Endothelial cell of umbilical vein (primary cell): ENCODE measurements around the gene IL4I1. TPM values are rescaled to one million over a fixed set of nuclear protein-coding genes. Genes with fewer than 3 reads are reported as not detected.
A peak's percentile ranks its signal among the peaks of the same experiment; 100 is the strongest.

Experiments used
- BruUV-seq: library from RNA; stranded (reverse); fragments of 400-500 nt; replicated peaks from 2 replicates; lab custom pipeline; 2021; lab: Mats Ljungman, UMichigan
- CTCF ChIA-PET: fragments of 300-600, 350-600 bp; sonication (Branson Sonifier 250); formaldehyde crosslinking; loops from one replicate; lab custom pipeline; 2021; ENCODE audit warnings: antibody characterized with exemption, inconsistent platforms; lab: Charles Lee
- POLR2A ChIA-PET: fragments of 300-600, 350-600 bp; sonication (Branson Sonifier 250); formaldehyde crosslinking; loops from one replicate; lab custom pipeline; 2021; ENCODE audit warnings: antibody characterized with exemption, inconsistent platforms; lab: Charles Lee
- DNase-seq: peaks from one replicate; pipeline ENCODE4 v3.0.0-alpha.2; 2011; ENCODE audit warnings: low read depth, low spot score
- FAIRE-seq: peaks from 2 replicates; lab custom pipeline; 2011; peaks lifted over from hg19 to GRCh38; lab: Jason Lieb, UNC
- H2AFZ ChIP-seq: 2 replicates; pipeline ENCODE4 v1.6.0; 2012; ENCODE audit warnings: low read depth, low read length, control low read depth, inconsistent platforms
- H3K27ac ChIP-seq: 2 replicates; pipeline ENCODE4 v1.5.1; 2011; ENCODE audit warnings: low read depth, mild to moderate bottlenecking, control low read depth, low read length, moderate library complexity; ENCODE audit not compliant: insufficient read depth
- H3K27me3 ChIP-seq, 2 experiments: 2 replicates each; pipeline versions ENCODE4 v1.6.0 to v1.6.1; 2011; ENCODE audit warnings: low read length in 2 of 2, mixed read lengths in 1 of 2; ENCODE audit not compliant: control insufficient read depth in 2 of 2, insufficient read depth in 2 of 2
- H3K36me3 ChIP-seq, 2 experiments: 2 replicates in 1 of 2; 3 replicates in 1 of 2; pipeline ENCODE4 v1.5.1; 2011; ENCODE audit warnings: low read length in 2 of 2, mild to moderate bottlenecking in 1 of 2, moderate library complexity in 1 of 2; ENCODE audit not compliant: control insufficient read depth in 2 of 2, insufficient read depth in 2 of 2; ENCODE audit errors: extremely low read depth in 1 of 2
- H3K4me1 ChIP-seq: 3 replicates; pipeline ENCODE4 v1.5.1; 2011; ENCODE audit warnings: mild to moderate bottlenecking, low read length; ENCODE audit not compliant: control insufficient read depth, insufficient read depth; ENCODE audit errors: extremely low read depth
- H3K4me2 ChIP-seq: 2 replicates; pipeline ENCODE4 v1.6.1; 2011; ENCODE audit warnings: low read length, control low read depth, mixed read lengths; ENCODE audit not compliant: insufficient read depth
- H3K4me3 ChIP-seq, 3 experiments: fragments of 200-600 bp in 1 of 3; sonication (generic), shearing (Covaris generic) in 1 of 3; replicated peaks in 1 of 3; 2 replicates each; pipeline ENCODE4 v1.5.1; 2011 to 2016; ENCODE audit warnings: control low read depth in 3 of 3, low read length in 3 of 3, mild to moderate bottlenecking in 2 of 3, inconsistent platforms in 1 of 3, low read depth in 1 of 3, moderate library complexity in 1 of 3; ENCODE audit not compliant: insufficient read depth in 1 of 3
- H3K79me2 ChIP-seq: 2 replicates; pipeline ENCODE4 v1.6.0; 2012; ENCODE audit warnings: low read length, inconsistent platforms; ENCODE audit not compliant: control insufficient read depth, insufficient read depth
- H3K9ac ChIP-seq: replicated peaks from 2 replicates; pipeline ENCODE3; 2011; ENCODE audit warnings: low read length, control low read depth; ENCODE audit not compliant: insufficient read depth; ENCODE audit errors: extremely low read depth
- H3K9me1 ChIP-seq: replicated peaks from 3 replicates; pipeline ENCODE4 v1.6.0; 2011; ENCODE audit warnings: mild to moderate bottlenecking, low read length; ENCODE audit not compliant: control insufficient read depth, insufficient read depth; ENCODE audit errors: extremely low read depth
- H3K9me3 ChIP-seq: replicated peaks from 2 replicates; pipeline ENCODE4 v1.5.1; 2012; ENCODE audit warnings: low read length, inconsistent platforms; ENCODE audit not compliant: control insufficient read depth, insufficient read depth
- H4K20me1 ChIP-seq: replicated peaks from 2 replicates; pipeline ENCODE3; 2011; ENCODE audit warnings: mild to moderate bottlenecking, low read length; ENCODE audit not compliant: control insufficient read depth, insufficient read depth; ENCODE audit errors: extremely low read depth
- CTCF ChIP-seq, 2 donors: IDR thresholded peaks; 1 replicate in 1 of 2; 2 replicates in 1 of 2; pipeline ENCODE4 v1.5.1; 2011; ENCODE audit warnings: low read length in 2 of 2, mild to moderate bottlenecking in 2 of 2, moderate library complexity in 2 of 2, control low read depth in 1 of 2, inconsistent platforms in 1 of 2, low read depth in 1 of 2; ENCODE audit not compliant: insufficient read depth in 1 of 2; ENCODE audit errors: extremely low read depth in 1 of 2
- EZH2 ChIP-seq: IDR thresholded peaks from 2 replicates; pipeline ENCODE4 v1.6.1; 2012; ENCODE audit warnings: borderline replicate concordance, low read depth, mild to moderate bottlenecking, moderate library complexity, low read length, inconsistent platforms; ENCODE audit not compliant: severe bottlenecking
- FOS ChIP-seq: IDR thresholded peaks from 2 replicates; pipeline ENCODE4 v1.6.1; 2011; ENCODE audit warnings: mild to moderate bottlenecking, low read length, moderate library complexity, borderline replicate concordance; ENCODE audit not compliant: insufficient read depth
- GATA2 ChIP-seq: IDR thresholded peaks from 2 replicates; pipeline ENCODE4 v1.7.0; 2011; ENCODE audit warnings: low read depth, mild to moderate bottlenecking, moderate library complexity, mixed read lengths, low read length; ENCODE audit not compliant: insufficient read length, insufficient read depth
- JUN ChIP-seq: IDR thresholded peaks from 2 replicates; pipeline ENCODE4 v1.6.1; 2011; ENCODE audit warnings: borderline replicate concordance, low read depth; ENCODE audit not compliant: insufficient read length, insufficient read depth
- MYC ChIP-seq: IDR thresholded peaks from one replicate; pipeline ENCODE4 v1.6.1; 2011; ENCODE audit warnings: mild to moderate bottlenecking, low read depth, low read length
- POLR2A ChIP-seq: IDR thresholded peaks from 2 replicates; pipeline ENCODE4 v1.6.1; 2012; ENCODE audit warnings: low read depth, mild to moderate bottlenecking, control low read depth, low read length
- POLR2AphosphoS5 ChIP-seq: IDR thresholded peaks from 2 replicates; pipeline ENCODE4 v1.6.1; 2012; ENCODE audit warnings: low read depth, mild to moderate bottlenecking, control low read depth, low read length, moderate library complexity; ENCODE audit not compliant: insufficient read depth
- dilution Hi-C: fragments of 300-500 bp; cut with MboI; formaldehyde crosslinking; loops from one replicate; pipeline ENCODE4 v1.15.0; 2019; ENCODE audit warnings: low sequenced_read_pairs; ENCODE audit not compliant: extremely low pct_ligation_motif_present
- intact Hi-C: fragments of 100-400 bp; cut with micrococcal nuclease; formaldehyde crosslinking; loops from one replicate; pipeline ENCODE4 v1.10.0; 2022
- polyA plus RNA-seq, 4 experiments: library from polyadenylated mRNA; depleted of rRNA in 3 of 4; stranded (reverse) in 3 of 4; unstranded in 1 of 4; fragments of >200 nt; gene quantifications; 2 replicates each; pipeline versions ENCODE4 v1.2.1 to v1.2.3, GENCODE V29; 2011 to 2012; ENCODE audit warnings: missing spikeins in 1 of 4
- total RNA-seq: library from RNA; stranded (reverse); gene quantifications from 2 replicates; pipeline ENCODE4 v1.2.3, GENCODE V29; 2021
- TF ChIP-seq, protein P1 (sequence below): IDR thresholded peaks from 2 replicates; pipeline ENCODE4 v1.6.1; 2011; ENCODE audit not compliant: insufficient read depth, insufficient read length

Gene IL4I1
- total and polyA plus RNA-seq, 2 donors (not counting 3 experiments of a cell fraction or from before 2014, with no cell fraction given), result 5.0 to 5.6 TPM

GRCh38 chr19:49876422-49877019 lies 20.2 kb downstream of the IL4I1 start:
- Histone ChIP-seq H3K9ac (peak overlapping the region; percentile 91), H3K4me1 (peaks cover 14% of the 10 kb centered on the region), H3K9me1 (no peaks in the 10 kb centered on the region), H3K36me3 (peaks cover 3 to 19% of the 10 kb centered on the region in 2 experiments), H3K4me3 (peak overlapping the region; percentile 38 to 81 (median 70)), H3K27ac (peak overlapping the region; percentile 84), H3K4me2 (peak overlapping the region; percentile 81), H3K27me3 (no peaks in the 10 kb centered on the region), H2AFZ (peak overlapping the region; percentile 39), H3K79me2 (peaks cover 18% of the 10 kb centered on the region), H3K9me3 (no peaks in the 10 kb centered on the region), H4K20me1 (no peaks in the 10 kb centered on the region)
- no peak for TF ChIP-seq CTCF (IDR thresholded peaks at IDR 0.05; ENCODE audit: extremely low read depth in 1 of 2, insufficient read depth in 1 of 2, low read depth in 1 of 2, low read length in 2 of 2)
- peak; percentile 22 for TF ChIP-seq POLR2AphosphoS5
- no peak for TF ChIP-seq FOS
- TF ChIP-seq MYC, result peak; percentile 56
- TF ChIP-seq, protein P1, sequence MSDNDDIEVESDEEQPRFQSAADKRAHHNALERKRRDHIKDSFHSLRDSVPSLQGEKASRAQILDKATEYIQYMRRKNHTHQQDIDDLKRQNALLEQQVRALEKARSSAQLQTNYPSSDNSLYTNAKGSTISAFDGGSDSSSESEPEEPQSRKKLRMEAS, result no peak
- TF ChIP-seq GATA2, result no peak
- TF ChIP-seq POLR2A, result peak; percentile 15
- TF ChIP-seq EZH2, result no peak
- no peak for TF ChIP-seq JUN
- no peak for FAIRE-seq
- peak; percentile 99 for DNase-seq
- POLR2A ChIA-PET, result interaction anchor here (0.7 to 0.9 kb wide), 4 partner anchors 7 to 53 kb away, joined by 3 to 6 read pairs (median 4); partner anchors contain the start of gene NUP62
- dilution Hi-C loops, result no loop called here
- intact Hi-C loops, result loop anchor here (1.0 to 5.0 kb wide), 8 partner anchors 7 to 508 kb away; partner anchors contain the start of genes ALDH16A1, ATF5, FUZ and NUP62
- CTCF ChIA-PET, result interaction anchor here (1.6 kb wide), 1 partner anchor 9 kb away, joined by 4 read pairs; the partner anchor contains the start of gene PNKP
- BruUV-seq, result no TSS peak
